ENCODE measurements around the gene MED6. TPM values are rescaled to one million over a fixed set of nuclear protein-coding genes. Genes with fewer than 3 reads are reported as not detected.

The MED6 gene
- total RNA-seq (2021), result 45.0 to 46.3 TPM (median 45.1 TPM) in 3 replicates
- Bru-seq, nascent RNA, result percentile 95 among the genes with signal in this experiment
- long read RNA-seq, experiment 1, transcript MED6-201 (8 exons, 1,995 nt), result major isoform, 46 of 54 reads
- long read RNA-seq, experiment 1, partial matches to known transcripts, result 1 of 54 reads
- long read RNA-seq, experiment 1, other reads (novel, unspliced or antisense), result 7 of 54 reads
- long read RNA-seq, experiment 2, transcript MED6-201 (8 exons, 1,995 nt), result major isoform, 11 of 34 reads
- long read RNA-seq, experiment 2, partial matches to known transcripts, result 6 of 34 reads
- long read RNA-seq, experiment 2, other reads (novel, unspliced or antisense), result 13 of 34 reads
- long read RNA-seq, experiment 3, transcript MED6-201 (8 exons, 1,995 nt), result major isoform, 122 of 156 reads
- long read RNA-seq, experiment 3, transcript MED6-206 (4 exons, 1,093 nt), result minor isoform, 8 of 156 reads
- long read RNA-seq, experiment 3, partial matches to known transcripts, result 6 of 156 reads
- long read RNA-seq, experiment 3, other reads (novel, unspliced or antisense), result 18 of 156 reads

- no peaks in the 10 kb centered on the region for H3K9me3 Mint-ChIP-seq
- CTCF ChIA-PET, result interaction anchor here (0.6 to 1.7 kb wide), 4 partner anchors 113 to 226 kb away, joined by 3 to 7 read pairs (median 4); partner anchors contain the start of gene MAP3K9
- TF ChIP-seq MAX (CRISPR knock-in tag; IDR thresholded peaks at IDR 0.05) (no peak), ESRRA (CRISPR knock-in tag; IDR thresholded peaks at IDR 0.05; ENCODE audit: borderline replicate concordance) (no peak), ATF6 (CRISPR knock-in tag; IDR thresholded peaks at IDR 0.05) (no peak), FOXK1 (CRISPR knock-in tag; IDR thresholded peaks at IDR 0.05) (peak; percentile 99), CREB1 (CRISPR knock-in tag; IDR thresholded peaks at IDR 0.05) (peak; percentile 70; the same call in 1 of the 2 replicates), PRDM15 (CRISPR knock-in tag; IDR thresholded peaks at IDR 0.05) (no peak), TEAD1 (CRISPR knock-in tag; IDR thresholded peaks at IDR 0.05) (no peak), CREM (CRISPR knock-in tag; IDR thresholded peaks at IDR 0.05) (peak; percentile 95), ETV6 (CRISPR knock-in tag; IDR thresholded peaks at IDR 0.05) (no peak), SOX15 (CRISPR knock-in tag; IDR thresholded peaks at IDR 0.05) (no peak), SP1 (CRISPR knock-in tag; conservative IDR thresholded peaks at IDR 0.05) (peak; percentile 39), ATF1 (CRISPR knock-in tag; IDR thresholded peaks at IDR 0.05) (no peak), ZNF416 (CRISPR knock-in tag; IDR thresholded peaks at IDR 0.05) (no peak), FOXJ3 (CRISPR knock-in tag; IDR thresholded peaks at IDR 0.05; ENCODE audit: borderline replicate concordance) (no peak), TP53 (CRISPR knock-in tag; IDR thresholded peaks at IDR 0.05) (no peak), JAZF1 (CRISPR knock-in tag; IDR thresholded peaks at IDR 0.05) (no peak)
- peaks cover 15% of the 10 kb centered on the region for H3K4me1 Mint-ChIP-seq
- H3K27me3 Mint-ChIP-seq (ENCODE audit: low read depth), result peaks cover 5% of the 10 kb centered on the region
- POLR2A ChIA-PET, result no interaction called here
- DNase-seq (ENCODE audit: low spot score) (peak; percentile 89), ATAC-seq (peak; percentile 94)
- peak within 1 kb of the TSS; percentile 99 for H3K27ac Mint-ChIP-seq
- peak within 1 kb of the TSS; percentile 100 for H3K4me3 Mint-ChIP-seq
- peaks cover 12% of the 10 kb centered on the region for H3K36me3 Mint-ChIP-seq
Observed at GRCh38 chr14:70600382-70601157, at the start of gene MED6. TSS of gene MED6 (minus strand) at chr14:70600655. CDS start at chr14:70600637, 18 bp downstream.

- peaks cover 87% of the 10 kb centered on the region for H3K4me1 Mint-ChIP-seq
Observed at GRCh38 chr14:70649803-70650202, 49.3 kb upstream of the MED6 start.

More at GRCh38 chr14:70649803-70650202, 49.3 kb upstream of the MED6 start:
- ATAC-seq (no peak), DNase-seq (ENCODE audit: low spot score) (no peak)
- peaks cover 24% of the 10 kb centered on the region for H3K36me3 Mint-ChIP-seq
- H3K4me3 Mint-ChIP-seq, result no peak overlapping the region
- TF ChIP-seq ZNF219 (CRISPR knock-in tag; IDR thresholded peaks at IDR 0.05; ENCODE audit: borderline replicate concordance) (no peak), IRF2 (CRISPR knock-in tag; IDR thresholded peaks at IDR 0.05; ENCODE audit: borderline replicate concordance, low read depth) (no peak), ETV6 (CRISPR knock-in tag; IDR thresholded peaks at IDR 0.05) (no peak), JAZF1 (CRISPR knock-in tag; IDR thresholded peaks at IDR 0.05) (no peak)
- H3K27me3 Mint-ChIP-seq (ENCODE audit: low read depth), result no peaks in the 10 kb centered on the region
- no peaks in the 10 kb centered on the region for H3K9me3 Mint-ChIP-seq
- CTCF ChIA-PET, result no interaction called here
- H3K27ac Mint-ChIP-seq, result peak overlapping the region; percentile 43
- POLR2A ChIA-PET, result interaction anchor here (1.7 kb wide), 1 partner anchor 8 kb away, joined by 7 read pairs; no protein-coding TSS in a partner anchor

Data from WTC11 (cell line).